GM18508 (cell line): ENCODE results near the gene ADCY5.

ENCODE experiments used
- ATAC-seq: cut with Tn5 transposase; IDR thresholded peaks from one replicate; pipeline ENCODE4 v1.9.1; 2021; ENCODE audit warnings: moderate number of reproducible peaks; ENCODE audit not compliant: insufficient read depth, unreplicated experiment

Gene ADCY5

DNA sequence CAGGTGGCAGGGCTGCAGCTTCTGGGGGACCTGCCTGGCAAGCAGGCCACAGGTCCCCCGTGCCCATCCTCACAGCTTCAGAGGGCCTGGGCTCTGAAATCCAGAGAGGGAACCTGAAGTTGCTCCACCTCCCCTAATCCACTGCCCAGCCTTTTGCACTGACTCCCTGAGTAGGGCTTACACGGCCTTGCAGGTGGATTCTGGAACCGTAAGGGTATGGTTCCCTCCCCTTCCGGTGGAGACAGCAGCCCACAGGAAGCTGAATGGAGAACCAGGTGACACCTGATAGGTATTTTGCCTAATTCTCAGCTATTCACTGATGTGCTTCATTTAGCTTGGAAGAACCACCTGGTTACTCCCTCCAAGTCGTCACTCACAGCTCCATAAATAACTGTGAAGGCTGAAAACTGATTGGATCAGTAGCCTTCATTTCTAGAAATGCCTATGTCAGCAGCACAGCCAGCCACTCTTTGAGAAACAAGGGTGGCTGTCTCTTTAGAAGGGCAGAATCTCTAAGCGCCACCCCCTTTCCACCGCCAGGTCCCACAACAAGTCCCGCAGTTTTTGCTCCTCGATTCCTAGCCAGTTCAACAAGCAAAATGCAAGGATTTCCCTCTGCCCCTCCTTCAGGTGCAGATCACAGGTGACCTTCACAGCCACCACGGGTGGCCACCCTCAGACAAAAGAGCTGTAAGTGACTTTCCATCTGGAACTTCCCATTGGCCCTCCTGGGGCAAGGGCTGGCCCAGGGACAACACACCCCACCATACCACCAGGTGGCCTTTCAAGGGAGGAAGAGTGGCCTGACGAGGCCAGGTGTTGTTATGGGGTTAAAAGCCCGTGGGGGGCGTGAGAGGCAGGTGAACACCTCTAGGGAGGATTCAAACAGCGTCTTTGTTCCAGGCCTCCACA lies 134.3 kb downstream of the ADCY5 start:
- ATAC-seq = no peak

DNA sequence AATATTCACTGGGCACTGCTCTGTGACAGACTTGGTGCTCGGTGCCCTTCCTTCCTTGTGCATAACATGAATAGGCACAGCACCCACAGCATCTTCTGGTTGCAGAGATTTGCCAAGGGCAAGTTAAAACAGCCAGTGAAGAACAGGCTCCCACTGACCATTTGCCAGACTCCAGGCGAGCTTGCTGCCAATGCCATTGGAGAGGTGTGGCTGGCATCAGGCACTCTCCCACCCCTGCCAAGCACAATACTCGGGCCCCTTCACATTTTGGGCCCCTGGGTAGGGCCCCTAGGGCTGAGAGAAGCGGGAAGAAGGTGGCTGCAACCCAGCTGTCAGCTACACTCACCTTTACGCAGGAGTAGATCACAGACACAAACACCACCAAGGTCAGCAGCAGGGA lies 135.0 kb downstream of the ADCY5 start:
- no peak for ATAC-seq

DNA sequence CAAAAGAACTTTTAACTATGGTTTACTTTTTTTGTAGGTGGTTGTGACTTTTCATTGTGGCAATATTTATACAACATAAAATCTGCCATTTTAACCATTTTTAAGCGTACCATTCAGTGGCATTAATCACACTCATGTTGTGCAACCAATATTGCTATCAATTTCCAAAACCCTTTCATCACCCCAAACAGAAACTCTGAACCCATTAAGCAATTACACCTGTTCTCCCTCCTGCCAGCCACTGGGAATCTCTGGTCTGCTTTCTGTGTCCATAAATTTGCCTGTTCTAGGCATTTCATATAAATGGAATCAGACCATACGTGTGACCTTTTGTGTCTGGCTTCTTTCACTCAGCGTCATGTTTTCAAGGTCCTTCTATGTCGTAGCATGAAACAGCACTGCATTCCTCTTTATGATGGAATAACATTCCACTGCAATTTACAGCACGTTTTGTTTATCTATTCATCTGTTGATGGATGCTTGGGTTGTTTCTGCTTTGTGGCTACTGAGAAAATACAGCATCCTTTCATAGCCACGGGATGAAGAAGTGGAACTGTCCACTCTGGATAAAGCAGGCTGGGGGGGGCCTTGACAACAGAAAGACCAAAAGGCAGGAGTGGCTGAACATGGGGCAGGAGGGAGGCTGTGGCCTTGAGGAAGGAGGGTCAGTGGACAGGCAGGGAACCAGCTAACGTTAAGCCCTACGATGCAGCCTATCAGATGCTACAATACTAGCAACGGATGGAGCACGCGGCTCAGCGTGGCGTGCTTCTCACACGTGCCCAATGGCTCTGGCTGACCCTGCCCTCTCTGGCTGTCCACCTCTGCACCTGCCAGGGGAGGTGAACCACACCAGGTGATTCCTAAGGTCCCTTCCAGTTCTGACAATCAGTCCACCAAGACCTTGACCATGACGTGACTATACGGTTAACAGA lies 136.3 kb downstream of the ADCY5 start:
- ATAC-seq = no peak

DNA sequence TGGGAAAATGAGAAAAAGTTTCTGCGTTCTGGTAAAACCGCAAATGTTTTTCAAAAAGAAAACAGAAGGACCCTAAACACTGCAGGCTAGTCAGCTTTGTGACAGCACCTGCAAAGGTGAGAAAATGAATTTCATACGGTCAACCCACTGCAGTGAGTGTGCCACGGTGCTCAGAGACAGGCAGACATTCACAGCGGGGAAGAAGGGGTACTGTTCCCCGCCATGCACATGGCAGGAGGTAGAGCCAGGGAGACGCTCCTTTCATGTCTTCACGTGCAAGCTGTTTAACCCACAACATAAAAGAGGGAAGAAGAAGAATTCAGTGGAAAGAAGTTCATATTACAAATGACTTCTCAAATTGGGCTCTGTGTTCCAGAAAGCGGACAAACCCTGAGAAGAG lies 137.7 kb downstream of the ADCY5 start:
- ATAC-seq = no peak

DNA sequence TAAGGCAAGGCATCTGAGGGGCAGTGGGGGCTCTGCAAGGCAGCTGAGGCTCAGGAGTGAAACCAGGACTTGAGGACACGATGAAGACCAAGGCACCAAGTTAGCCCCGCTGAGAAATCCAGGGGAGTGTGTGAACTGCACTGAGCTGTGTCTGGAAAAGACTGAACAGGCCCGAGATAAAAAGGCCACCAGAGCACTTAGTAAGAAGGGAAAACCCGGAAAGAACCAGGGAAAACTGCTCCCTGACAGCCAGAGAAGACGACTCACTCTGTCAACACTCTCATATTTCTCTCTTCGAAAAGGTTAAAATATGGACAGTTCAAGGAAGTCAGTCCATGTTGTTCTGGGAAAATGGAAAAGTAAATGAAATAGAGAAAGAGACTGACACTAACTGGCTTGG lies 138.1 kb downstream of the ADCY5 start:
- ATAC-seq = no peak

DNA sequence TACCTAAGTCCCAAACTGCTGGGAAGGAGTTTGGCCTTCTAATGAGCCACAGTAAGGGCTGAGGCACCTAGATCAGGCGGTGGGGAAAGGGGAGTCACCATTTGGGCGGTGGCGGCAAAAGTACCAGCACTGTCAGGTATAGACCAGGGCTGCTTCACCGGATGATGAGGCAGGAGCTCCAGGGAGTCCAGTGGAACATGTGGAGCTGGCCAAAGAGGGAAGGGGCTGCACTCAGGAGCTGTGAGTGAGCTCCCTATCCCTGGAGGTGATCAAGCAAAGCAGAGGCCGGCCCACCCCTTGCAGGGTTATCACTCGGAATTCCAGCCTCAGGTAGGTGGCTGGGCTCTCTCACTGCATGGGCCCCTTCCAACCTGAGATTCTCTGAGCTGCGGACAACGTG lies 138.7 kb downstream of the ADCY5 start:
- no peak for ATAC-seq

DNA sequence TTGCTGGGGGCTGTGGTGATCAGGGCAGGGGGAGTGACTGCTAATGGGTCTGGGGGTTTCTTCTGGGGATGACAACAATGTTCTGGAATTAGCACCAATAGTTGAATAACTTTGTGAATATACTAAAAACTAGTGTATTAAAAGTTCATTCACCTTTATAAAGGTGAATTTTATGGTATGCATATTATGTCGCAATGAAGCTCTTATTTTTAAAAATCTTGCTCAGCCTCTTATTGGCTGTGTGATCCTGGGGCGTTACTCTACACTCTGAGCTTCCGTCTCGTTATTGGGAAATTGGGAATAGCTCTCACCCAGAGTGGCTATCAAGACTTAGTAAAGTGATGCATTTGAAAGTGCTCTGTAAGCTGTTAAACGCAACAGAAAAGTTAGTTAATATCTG lies 141.8 kb downstream of the ADCY5 start:
- no peak for ATAC-seq

DNA sequence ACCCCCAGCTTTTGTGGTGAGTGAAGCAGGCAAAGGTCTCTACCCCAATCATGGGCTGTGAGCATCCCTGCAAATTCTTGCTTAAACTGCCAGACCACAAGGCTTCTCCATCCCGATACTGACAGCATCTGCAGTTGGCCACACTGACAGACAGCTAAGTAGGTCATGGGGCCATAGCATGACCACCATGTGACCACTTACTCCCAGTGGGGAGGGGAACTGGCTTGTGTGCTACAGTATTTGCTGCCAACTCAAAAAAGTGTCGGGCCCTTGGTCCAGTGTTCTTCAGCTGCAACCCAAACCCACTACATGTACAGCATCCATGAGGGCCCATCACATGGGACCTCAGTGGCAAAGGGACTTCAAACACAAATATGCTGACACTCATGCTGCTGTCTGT lies 143.7 kb downstream of the ADCY5 start:
- ATAC-seq = no peak

DNA sequence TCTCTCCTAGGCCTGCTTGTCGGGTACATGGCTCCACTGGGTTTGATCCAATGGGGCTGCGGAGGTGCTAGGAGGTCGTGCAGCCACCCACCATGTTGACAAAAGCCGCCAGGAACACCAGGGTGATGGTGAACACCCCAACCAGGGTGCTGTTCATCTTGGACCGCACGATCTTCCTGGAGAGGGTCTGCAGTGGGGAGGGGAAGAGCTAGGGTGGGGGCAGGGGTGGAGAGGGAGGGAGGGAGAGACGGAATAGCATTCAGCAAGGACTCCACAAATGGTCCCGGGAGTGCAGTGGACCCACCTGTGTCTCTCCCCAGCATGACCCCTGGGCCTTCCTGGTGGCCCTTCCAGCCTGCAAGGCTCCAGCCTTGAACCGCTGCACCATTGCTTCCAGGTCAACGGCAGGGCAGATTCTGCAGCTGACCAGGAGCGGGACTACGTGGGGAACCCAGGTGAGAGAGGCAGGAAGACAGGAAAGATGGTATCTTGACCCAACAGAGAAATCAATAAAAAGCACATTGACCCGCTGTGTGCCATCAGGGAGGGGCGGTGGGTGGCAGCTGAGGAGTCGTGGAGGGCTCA lies 144.8 kb downstream of the ADCY5 start:
- ATAC-seq = no peak

DNA sequence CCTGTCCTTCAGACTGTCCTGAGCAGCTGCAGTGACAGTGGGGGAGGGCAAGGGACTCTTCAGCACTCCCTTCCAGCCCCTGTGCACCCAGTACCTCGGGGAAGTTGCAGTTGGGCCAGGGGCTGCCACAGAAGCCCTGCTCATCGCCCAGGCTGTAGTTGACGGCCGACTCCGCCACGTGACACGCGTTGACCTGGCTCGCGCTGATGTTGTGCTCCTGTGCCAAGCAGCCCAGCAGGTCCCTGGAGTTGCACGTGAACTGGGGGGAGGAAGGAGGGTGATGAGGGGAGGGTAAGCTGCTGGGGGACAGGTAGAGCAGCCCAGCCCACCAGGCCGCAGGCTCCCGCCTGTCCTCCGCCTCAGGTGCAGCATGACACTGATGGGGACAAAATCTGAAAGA lies 145.9 kb downstream of the ADCY5 start:
- no peak for ATAC-seq

DNA sequence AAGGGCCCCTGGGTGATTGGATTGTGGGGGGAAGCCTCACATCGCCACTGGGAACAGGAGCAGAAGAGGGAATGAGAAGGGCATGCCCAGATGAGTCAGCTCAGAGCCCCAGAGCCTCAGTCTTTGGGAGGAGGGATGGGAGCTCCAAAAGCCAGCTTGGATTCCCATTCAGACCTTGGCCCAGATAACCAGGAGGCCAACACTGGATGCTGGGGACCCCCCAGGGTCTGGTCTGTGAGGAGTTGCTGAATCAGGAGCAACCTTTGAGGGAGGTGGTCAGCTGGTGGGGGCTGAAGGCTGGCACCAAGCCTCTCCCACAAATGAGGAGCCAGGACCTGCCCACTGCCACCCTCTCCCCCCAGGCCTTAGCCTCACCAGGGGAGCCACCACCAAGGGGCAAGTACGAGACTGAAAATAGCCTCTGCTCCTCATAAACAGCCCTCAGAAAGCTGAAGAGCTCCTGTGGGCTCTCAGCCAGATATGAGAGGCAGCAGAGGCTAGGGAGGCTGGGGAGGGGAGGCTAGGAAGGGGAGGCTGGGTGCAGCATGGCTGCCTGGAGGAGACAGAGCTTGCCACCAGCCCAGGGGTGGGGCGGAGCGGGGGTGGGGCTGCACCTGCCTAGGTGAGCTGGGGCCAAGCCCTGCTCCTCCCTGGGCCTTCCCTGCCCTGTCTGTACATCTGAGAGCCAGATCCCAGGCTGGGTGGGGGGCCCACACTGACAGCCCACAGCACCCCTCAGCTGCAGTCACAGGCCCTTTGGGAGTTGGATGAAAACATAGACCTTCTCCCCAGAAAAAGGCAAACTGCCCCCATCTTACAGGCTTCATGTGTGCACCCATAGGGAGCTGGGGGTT lies 147.3 kb downstream of the ADCY5 start:
- ATAC-seq = no peak

DNA sequence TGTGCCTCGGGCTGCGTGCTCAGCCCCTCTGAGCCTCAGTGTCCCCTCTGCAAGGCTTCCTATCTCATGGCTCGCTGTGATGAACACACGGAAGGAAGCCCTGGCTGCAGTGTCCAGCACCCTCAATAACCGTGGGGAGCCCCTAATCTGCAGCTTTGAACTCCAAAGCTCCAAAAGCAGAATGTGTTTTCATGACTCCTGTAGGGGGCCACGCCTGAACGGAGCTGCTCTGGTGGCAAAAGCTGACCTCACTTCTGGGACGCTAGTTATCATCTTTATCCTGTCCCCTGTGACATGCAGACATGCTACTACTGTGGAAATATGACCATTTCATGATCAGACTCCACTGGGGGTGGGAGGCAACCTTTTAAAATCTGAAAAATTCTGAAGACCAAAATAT lies 148.3 kb downstream of the ADCY5 start:
- ATAC-seq = no peak

DNA sequence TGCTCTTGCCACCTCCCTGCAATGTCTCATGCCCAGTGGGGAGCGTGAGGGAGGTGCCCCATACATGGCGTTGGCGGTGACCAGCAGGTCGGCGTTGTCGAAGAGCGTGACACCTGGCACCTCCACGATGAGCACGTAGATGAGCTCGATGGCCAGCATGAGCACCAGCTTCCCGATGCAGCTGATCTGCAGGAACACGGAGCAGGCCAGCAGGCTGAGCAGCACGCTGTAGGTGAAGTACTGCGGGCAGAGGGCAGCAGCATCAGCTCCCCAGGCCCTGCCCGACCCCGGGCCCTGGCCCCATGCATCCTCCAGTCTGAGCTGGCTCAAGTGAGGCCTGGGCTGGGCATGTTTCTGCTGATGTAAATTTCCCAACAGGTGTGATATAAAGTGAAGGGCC lies 148.8 kb downstream of the ADCY5 start:
- no peak for ATAC-seq

DNA sequence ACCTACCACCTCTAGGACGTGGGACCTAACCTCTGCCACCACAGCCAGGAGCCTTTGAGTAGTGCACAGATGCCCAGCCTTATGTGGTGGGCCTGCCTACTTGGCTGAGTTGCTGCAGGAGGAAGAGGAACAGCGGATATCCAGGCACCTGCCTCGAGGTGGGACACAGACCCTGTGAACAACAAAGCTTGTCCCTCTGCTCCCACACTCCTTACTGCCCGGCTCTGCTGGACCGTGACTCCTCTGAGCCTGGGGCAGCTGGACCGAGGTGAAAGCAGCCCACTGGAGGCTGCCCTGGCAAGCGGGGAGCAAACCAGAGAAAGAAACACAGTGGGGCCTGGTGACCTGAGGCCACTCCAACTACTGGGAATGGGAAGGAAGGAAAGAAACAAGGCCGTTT lies 149.3 kb downstream of the ADCY5 start:
- no peak for ATAC-seq

DNA sequence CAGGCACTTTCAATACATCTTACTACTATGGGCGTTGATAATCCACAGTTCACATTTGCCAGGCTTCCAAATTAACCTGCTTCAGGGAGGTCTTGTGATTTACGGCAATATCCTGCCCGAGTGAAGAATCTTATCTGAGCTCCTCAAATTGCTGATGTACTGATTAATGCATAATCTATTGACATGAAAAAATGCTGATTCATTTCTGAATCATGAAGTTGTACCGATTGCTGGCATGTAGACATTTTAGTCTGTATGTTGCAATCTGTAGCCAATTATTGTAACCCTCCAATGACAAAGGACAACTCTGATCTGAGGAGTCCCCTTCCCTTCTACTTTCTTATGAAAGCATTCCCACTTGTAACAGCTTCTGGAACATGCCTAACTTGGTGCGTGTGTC lies 150.0 kb downstream of the ADCY5 start:
- no peak for ATAC-seq

DNA sequence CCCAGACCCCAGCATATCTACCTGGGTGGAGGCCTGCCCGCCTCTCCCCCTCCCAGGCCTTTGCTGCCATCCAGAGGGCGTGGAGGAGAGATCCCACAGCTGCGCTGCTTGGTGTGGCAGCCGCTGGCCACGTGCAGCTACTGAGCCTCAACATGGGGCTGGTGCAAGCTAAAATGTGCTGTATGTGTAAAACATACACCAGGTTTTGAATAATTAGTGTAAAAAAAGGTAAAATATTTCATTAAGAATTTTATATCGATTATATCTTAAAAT lies 151.3 kb downstream of the ADCY5 start:
- no peak for ATAC-seq

DNA sequence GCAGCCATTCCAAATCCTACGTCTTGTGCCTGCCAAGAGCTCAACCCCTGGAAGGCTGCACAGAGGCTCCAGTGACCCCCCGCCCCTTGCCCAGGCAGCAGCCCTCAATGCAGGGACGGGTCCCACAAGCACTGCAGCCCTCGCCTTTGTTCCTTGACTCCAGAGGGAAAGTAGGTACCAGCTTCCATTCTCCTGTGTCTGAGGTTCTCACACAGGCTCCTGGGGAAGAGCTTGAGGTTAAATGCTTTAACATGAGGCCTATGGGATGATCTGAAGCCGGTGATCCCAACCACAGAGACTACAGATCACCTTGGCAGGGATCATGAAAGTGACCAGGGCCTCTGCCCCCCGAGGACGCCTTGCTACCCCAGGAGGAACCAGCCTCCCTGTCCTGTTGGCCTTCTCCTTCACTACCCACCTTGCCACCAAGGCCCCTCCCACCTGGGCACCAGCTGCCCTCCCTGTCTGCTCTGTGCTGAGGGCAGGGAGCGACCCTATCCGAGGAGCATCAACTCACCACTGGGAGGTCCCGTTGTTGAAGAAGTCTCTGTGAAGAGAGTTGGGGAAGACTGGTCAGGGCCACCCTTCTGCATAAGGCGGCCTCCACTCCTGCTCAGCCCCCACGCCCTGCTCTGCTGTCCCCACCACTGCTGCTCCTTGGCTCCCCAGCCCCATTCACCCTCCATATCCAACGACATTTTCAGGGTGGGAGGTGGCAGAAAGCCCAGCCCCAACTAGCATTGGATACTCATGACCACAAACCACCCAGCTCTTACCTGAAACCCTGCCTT lies 151.9 kb downstream of the ADCY5 start:
- ATAC-seq = no peak

DNA sequence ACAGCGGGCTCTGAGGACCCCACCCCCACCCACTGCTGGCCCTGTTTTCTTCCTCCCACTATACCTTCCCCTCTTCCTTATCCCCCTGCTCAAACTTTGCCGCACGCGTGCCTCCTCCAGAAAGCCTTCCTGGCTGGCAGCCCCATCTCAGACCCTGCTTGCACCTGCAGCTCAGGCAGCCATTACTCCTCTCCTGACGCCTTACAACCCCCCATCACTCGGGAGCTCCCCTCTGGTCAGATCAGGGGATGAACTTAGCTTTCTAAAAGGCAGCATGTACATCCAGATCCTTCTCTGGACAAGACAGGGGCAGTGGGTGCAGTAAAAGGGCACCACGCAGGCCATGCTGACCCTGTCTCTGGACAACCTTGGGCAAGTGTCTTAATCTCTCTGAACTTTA lies 152.6 kb downstream of the ADCY5 start:
- no peak for ATAC-seq

DNA sequence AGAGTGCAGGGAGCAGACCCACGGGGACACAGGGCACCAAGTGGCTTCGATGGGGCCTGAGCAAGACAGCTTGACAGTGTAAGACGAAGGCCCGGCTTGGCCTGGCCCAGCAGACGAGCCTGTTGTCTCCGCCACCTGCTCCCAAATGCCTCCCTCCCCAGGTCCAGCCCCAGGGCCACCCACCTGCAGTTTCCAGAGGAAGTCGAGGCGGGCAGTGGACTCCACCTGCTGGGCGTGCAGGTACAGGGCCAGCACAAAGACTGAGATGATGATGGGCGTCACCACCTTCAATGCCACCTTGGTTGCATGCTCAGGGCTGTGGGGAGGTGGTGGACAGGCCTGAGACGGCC lies 153.0 kb downstream of the ADCY5 start:
- no peak for ATAC-seq
